GM19328 (cell line): ENCODE measurements around the gene XRCC1.
"Not testable (repeated sequence)": the region's sequence is repeated elsewhere in the genome, so short reads cannot be mapped to it uniquely, and the experiment has no call there.

Source experiments
- ATAC-seq: cut with Tn5 transposase; IDR thresholded peaks from one replicate; pipeline ENCODE4 v1.9.1; 2021; ENCODE audit warnings: mild to moderate bottlenecking, moderate library complexity; ENCODE audit not compliant: unreplicated experiment

The XRCC1 gene

GRCh38 chr19:43575955-43576878 lies 890 bp upstream of the XRCC1 start:
- no peak for ATAC-seq

- no peak for ATAC-seq
These were observed 737 bp downstream of the XRCC1 start for GRCh38 chr19:43574424-43575155.

GRCh38 chr19:43572171-43572588 lies 3.1 kb downstream of the XRCC1 start:
- ATAC-seq = no peak

- no peak for ATAC-seq
These were observed 5.0 kb downstream of the XRCC1 start for GRCh38 chr19:43570174-43570791.

DNA sequence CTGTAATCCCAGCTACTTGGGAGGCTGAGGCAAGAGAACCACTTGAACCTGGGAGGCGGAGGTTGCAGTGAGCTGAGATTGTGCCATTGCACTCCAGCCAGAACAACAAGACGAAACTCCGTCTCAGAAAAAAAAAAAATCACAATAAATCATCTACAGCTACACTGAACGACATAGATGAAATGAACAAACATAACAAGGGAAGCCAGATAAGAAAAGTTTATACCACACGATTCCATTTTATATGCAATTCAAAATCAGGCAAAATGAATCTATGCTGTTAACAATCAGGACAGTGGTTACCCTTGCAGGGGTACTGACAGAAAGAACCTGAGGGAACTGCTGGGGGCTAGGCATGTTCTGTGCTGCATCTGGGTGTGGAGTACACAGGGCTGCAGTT lies 5.7 kb downstream of the XRCC1 start:
- ATAC-seq = no peak

- no peak for ATAC-seq
These were observed 10.5 kb downstream of the XRCC1 start for GRCh38 chr19:43564800-43565199.

GRCh38 chr19:43563816-43564457 lies 11.4 kb downstream of the XRCC1 start:
- ATAC-seq = no peak

GRCh38 chr19:43562698-43563241 lies 12.6 kb downstream of the XRCC1 start:
- no peak for ATAC-seq

- no peak for ATAC-seq
These were observed 13.1 kb downstream of the XRCC1 start for GRCh38 chr19:43562226-43562697.

- no peak for ATAC-seq
These were observed 14.0 kb downstream of the XRCC1 start for GRCh38 chr19:43561139-43561970.

- ATAC-seq = no peak
These were observed 14.6 kb downstream of the XRCC1 start for GRCh38 chr19:43560687-43561086.

GRCh38 chr19:43555185-43555770 lies 20.0 kb downstream of the XRCC1 start:
- no peak for ATAC-seq

- ATAC-seq = no peak
These were observed 20.9 kb downstream of the XRCC1 start for GRCh38 chr19:43554317-43554895.

- no peak for ATAC-seq
These were observed 21.7 kb downstream of the XRCC1 start for GRCh38 chr19:43553656-43554055.

DNA sequence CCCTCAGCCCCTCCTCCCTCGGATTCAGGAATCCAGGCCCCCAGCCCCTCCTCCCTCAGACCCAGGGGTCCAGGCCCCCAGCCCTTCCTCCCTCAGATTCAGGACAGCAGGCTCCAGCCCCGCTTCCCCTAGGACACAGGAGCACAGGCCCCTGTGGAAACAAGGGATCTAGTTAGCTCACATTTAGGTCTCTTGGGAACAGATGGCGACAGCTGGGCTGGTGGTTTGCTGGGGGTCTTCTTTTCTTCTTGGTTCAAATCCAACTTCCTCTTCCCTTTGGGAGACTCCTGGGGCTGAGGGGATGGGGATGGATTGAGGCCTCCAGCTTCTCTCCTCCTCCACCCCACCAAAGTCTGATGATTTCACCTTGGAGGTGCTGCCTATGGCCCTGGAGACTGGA lies 22.7 kb downstream of the XRCC1 start:
- no peak for ATAC-seq

DNA sequence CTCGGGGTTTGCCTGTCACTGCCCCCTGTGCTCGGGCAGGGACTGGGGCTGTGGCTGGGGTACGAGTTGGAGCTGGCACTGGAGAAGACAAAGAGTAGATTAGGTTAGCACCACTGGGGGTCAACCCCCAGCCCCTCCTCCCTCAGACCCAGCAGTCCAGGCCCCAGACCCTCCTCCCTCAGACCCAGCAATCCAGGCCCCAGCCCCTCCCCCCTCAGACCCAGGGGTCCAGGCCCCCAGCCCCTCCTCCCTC lies 23.2 kb downstream of the XRCC1 start:
- ATAC-seq = no peak

- ATAC-seq = no peak
These were observed 23.7 kb downstream of the XRCC1 start for GRCh38 chr19:43551399-43552197.

GRCh38 chr19:43548706-43549105 lies 26.6 kb downstream of the XRCC1 start:
- no peak for ATAC-seq

- not testable (repeated sequence) for ATAC-seq
These were observed 27.4 kb downstream of the XRCC1 start for GRCh38 chr19:43547926-43548325.
